Effector memory CD8-positive, alpha-beta T cell (primary cell): ENCODE measurements around the gene SHH.
"Not testable (repeated sequence)": the region's sequence is repeated elsewhere in the genome, so short reads cannot be mapped to it uniquely, and the experiment has no call there.

ENCODE experiments used
- ATAC-seq: fragments of 150-1000 bp; cut with Tn5 transposase; replicated peaks from 2 replicates; pipeline ENCODE4 v1.10.0; 2021; ENCODE audit warnings: mild to moderate bottlenecking, moderate library complexity
- DNase-seq, 3 experiments: peaks; one replicate each; pipeline ENCODE4 v3.0.0; 2021
- H3K27ac Mint-ChIP-seq, 2 donors: one replicate each; pipeline ENCODE4 v1.8.0; 2022; ENCODE audit warnings: mild to moderate bottlenecking in 2 of 2, mixed read lengths in 2 of 2, moderate library complexity in 2 of 2
- H3K27me3 Mint-ChIP-seq, 2 donors: one replicate each; pipeline ENCODE4 v1.8.0; 2022; ENCODE audit warnings: mixed read lengths in 2 of 2
- H3K36me3 Mint-ChIP-seq: one replicate; pipeline ENCODE4 v1.8.0; 2022; ENCODE audit warnings: mild to moderate bottlenecking, moderate library complexity, mixed read lengths; ENCODE audit not compliant: insufficient read depth
- H3K4me1 Mint-ChIP-seq, 2 donors: one replicate each; pipeline ENCODE4 v1.8.0; 2022; ENCODE audit warnings: low read depth in 2 of 2, mixed read lengths in 2 of 2
- H3K4me3 Mint-ChIP-seq, 2 donors: one replicate each; pipeline ENCODE4 v1.8.0; 2022; ENCODE audit warnings: mild to moderate bottlenecking in 2 of 2, mixed read lengths in 2 of 2, moderate library complexity in 2 of 2
- H3K9me3 Mint-ChIP-seq, 2 donors: one replicate each; pipeline ENCODE4 v1.8.0; 2022; ENCODE audit warnings: mixed read lengths in 2 of 2

The SHH gene

DNA sequence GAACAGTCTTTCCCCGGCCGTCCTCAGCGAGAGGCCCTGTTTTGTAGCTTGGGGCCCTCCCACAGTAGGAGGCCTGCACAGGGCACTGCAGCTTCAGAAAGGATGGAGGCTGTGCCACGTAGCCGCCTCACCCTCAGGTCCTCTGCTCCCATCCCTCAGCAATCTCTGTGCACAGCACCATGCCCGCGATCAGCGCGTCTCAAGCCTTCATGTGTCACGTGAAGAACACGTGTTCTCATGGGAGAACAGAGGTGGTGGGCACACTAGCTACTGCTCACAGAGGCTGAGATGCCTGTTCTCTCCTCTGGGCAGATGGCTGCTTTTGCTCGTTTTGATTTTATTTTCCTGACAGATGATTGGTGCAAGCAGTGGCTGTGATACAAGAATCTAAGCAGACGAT lies 8.5 kb upstream of the SHH start:
- no peak overlapping the region for H3K27ac Mint-ChIP-seq
- H3K36me3 Mint-ChIP-seq = no peaks in the 10 kb centered on the region
- no peak overlapping the region for H3K4me3 Mint-ChIP-seq
- DNase-seq = no peak
- ATAC-seq = no peak
- H3K27me3 Mint-ChIP-seq = peaks cover 46 to 90% of the 10 kb centered on the region in 2 donors
- peaks cover 0 to 1% of the 10 kb centered on the region in 2 donors for H3K4me1 Mint-ChIP-seq
- no peaks in the 10 kb centered on the region for H3K9me3 Mint-ChIP-seq

DNA sequence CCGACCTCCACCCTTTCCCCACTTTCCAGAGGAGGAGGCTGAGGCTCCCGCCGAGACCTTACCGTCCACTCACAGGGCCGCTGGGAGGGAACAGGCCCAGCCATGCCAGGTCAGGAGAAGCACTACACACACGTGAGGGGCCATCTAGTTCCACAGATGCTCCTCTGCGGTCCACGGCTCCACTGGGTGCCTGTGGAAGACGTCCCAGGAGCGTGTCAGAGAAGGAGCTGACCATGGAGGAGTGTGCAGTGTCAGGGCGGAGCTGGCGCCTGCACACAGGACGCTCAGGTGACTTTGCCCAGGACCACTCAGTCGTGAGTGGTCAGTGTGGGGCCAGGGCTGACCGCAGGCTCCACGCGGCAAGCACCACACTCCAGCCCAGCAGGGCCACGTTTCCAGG lies 8.0 kb upstream of the SHH start:
- ATAC-seq = no peak

DNA sequence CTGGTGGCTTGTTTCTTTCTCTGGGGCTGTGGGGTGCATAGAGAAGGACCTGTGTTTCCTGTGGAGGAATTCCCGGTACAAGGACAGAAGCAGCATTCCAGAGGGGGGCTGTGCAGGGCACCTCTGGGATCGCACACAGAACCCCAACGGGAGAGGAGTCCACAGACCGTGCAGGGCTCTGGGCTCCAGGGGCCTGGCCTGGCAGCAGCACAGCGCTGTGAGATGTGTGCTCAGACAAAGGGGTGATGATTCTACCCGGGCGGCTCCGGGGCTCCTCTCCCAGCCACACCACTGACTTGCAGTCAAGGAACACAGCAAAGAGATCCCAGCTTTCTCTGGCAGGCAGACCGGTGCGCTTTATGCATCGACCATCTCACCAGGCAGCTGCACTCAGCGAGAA lies 6.9 kb upstream of the SHH start:
- Mint-ChIP-seq H3K27me3 (peaks cover 47 to 90% of the 10 kb centered on the region in 2 donors), H3K4me3 (no peak overlapping the region), H3K4me1 (peaks cover 3 to 6% of the 10 kb centered on the region in 2 donors), H3K27ac (no peak overlapping the region), H3K36me3 (no peaks in the 10 kb centered on the region), H3K9me3 (no peaks in the 10 kb centered on the region)
- DNase-seq (no peak), ATAC-seq (no peak)

More for the DNA sequence above, 8.0 kb upstream of the SHH start:
- H3K4me3 Mint-ChIP-seq = no peak overlapping the region
- peaks cover 46 to 90% of the 10 kb centered on the region in 2 donors for H3K27me3 Mint-ChIP-seq
- H3K36me3 Mint-ChIP-seq = no peaks in the 10 kb centered on the region
- H3K4me1 Mint-ChIP-seq = peaks cover 3 to 6% of the 10 kb centered on the region in 2 donors
- no peaks in the 10 kb centered on the region for H3K9me3 Mint-ChIP-seq
- DNase-seq = no peak
- no peak overlapping the region for H3K27ac Mint-ChIP-seq

DNA sequence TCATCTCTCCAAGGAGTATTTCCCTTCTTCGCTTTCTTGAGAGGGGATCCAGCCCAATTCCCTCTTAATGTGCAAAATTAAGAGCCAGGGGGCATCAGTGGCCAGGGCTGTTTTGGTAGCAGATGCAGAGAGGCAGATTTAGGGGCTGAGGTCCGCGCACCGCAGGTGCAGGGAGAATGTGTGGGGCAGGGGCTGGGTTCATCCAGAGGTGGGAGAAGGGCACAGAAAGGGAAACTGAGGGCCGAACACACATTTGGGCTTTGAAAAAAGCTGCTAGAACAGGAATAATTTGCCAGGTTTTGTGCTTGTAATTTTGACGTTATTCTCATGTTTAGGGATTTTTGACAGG lies 6.5 kb upstream of the SHH start:
- H3K27me3 Mint-ChIP-seq = peaks cover 51 to 90% of the 10 kb centered on the region in 2 donors
- H3K4me3 Mint-ChIP-seq = no peak overlapping the region
- no peak for DNase-seq

DNA sequence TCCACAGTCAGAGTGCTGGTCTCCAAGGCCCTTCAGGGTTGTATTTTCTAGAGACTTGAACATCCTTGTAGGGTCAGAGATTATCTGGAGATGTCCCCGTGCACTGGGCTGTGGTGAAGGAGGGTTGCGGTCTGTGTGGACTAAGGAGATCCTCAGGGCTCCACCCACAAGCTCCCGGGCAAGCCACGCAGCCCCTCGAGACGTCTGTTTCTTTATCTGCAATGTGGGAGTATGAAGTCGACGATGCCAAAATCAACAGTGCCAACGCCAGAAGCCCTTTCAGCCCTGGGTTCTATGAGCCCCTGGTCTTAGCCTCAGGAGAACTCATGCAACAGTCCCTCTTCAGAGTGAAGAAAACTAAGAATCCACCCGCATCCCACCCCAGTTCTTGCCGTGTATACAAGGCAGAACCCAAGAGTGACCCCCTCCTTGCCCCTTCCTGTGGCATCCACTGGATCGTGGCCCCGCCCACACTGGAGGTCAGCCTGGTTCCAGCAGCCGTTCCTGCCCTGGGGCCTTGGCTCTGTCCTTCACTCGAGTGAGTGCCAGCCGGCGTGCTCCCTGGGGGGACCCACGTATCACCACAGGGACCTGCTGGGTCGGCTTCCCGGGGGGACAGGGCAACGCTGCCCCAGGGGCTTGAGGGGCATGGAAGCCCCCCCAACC lies 6.0 kb upstream of the SHH start:
- ATAC-seq (no peak), DNase-seq (no peak)
- Mint-ChIP-seq H3K4me3 (no peak overlapping the region), H3K9me3 (no peaks in the 10 kb centered on the region), H3K36me3 (no peaks in the 10 kb centered on the region), H3K27ac (no peak overlapping the region), H3K27me3 (peaks cover 54 to 90% of the 10 kb centered on the region in 2 donors), H3K4me1 (peaks cover 3 to 5% of the 10 kb centered on the region in 2 donors)

More for the DNA sequence above, 6.5 kb upstream of the SHH start:
- ATAC-seq = no peak
- Mint-ChIP-seq H3K27ac (no peak overlapping the region), H3K9me3 (no peaks in the 10 kb centered on the region), H3K4me1 (peaks cover 3 to 6% of the 10 kb centered on the region in 2 donors), H3K36me3 (no peaks in the 10 kb centered on the region)

DNA sequence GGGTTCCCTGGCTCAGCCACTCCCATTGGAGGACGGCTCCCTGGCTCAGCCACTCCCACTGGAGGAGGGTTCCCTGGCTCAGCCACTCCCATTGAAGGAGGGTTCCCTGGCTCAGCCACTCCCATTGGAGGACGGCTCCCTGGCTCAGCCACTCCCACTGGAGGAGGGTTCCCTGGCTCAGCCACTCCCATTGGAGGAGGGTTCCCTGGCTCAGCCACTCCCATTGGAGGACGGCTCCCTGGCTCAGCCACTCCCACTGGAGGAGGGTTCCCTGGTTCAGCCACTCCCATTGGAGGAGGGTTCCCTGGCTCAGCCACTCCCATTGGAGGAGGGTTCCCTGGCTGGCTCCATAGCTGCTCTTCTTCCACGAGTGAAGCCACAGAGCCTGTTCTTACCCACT lies 5.3 kb upstream of the SHH start:
- H3K27me3 Mint-ChIP-seq = peaks cover 54 to 90% of the 10 kb centered on the region in 2 donors
- ATAC-seq, H3K9me3 Mint-ChIP-seq, H3K4me1 Mint-ChIP-seq, H3K4me3 Mint-ChIP-seq, H3K27ac Mint-ChIP-seq, DNase-seq, H3K36me3 Mint-ChIP-seq: not testable (repeated sequence)

DNA sequence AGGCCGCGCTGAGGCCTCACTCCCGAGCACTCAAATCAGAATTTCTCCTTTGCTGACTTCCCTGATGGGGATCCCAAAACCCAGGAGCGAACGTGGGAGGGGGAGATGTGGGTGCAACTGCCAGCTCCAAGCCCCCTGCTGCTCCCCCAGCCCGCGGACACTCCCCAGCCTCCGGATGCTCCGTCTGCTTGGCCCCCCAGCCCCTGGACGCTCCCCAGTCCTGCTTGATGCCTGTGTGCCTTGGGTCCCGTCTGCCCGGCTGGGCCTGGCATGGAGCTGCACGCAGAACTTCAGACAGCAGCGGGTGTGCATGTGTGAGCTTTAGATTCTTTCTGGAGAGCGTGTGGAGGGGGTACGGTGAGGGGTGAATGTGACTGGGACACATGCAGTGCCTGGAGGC lies 4.7 kb upstream of the SHH start:
- DNase-seq (no peak), ATAC-seq (no peak)
- Mint-ChIP-seq H3K27ac (no peak overlapping the region), H3K4me1 (peaks cover 6 to 8% of the 10 kb centered on the region in 2 donors), H3K9me3 (no peaks in the 10 kb centered on the region), H3K36me3 (no peaks in the 10 kb centered on the region), H3K4me3 (no peak overlapping the region), H3K27me3 (peaks cover 54 to 90% of the 10 kb centered on the region in 2 donors)

DNA sequence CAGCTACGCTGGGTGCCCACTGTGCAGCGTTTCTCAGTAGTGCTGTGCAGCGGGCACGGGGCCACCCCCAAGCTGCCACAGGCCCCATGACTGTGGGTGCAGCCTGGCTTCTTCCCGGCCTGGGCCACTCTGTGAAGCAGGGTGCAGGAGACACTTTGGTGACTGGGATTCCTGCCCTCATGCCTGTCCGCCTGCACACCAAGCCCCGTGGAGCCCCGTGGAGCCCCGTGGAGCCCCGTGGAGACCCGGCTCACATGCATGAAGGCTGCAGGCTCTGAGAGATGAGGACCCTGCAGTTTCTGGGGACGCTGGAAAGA lies 3.9 kb upstream of the SHH start:
- no peak for DNase-seq
- H3K36me3 Mint-ChIP-seq = no peaks in the 10 kb centered on the region
- no peak for ATAC-seq
- peaks cover 54 to 90% of the 10 kb centered on the region in 2 donors for H3K27me3 Mint-ChIP-seq
- H3K27ac Mint-ChIP-seq = no peak overlapping the region
- no peak overlapping the region for H3K4me3 Mint-ChIP-seq
- peaks cover 11 to 12% of the 10 kb centered on the region in 2 donors for H3K4me1 Mint-ChIP-seq
- H3K9me3 Mint-ChIP-seq = no peaks in the 10 kb centered on the region

DNA sequence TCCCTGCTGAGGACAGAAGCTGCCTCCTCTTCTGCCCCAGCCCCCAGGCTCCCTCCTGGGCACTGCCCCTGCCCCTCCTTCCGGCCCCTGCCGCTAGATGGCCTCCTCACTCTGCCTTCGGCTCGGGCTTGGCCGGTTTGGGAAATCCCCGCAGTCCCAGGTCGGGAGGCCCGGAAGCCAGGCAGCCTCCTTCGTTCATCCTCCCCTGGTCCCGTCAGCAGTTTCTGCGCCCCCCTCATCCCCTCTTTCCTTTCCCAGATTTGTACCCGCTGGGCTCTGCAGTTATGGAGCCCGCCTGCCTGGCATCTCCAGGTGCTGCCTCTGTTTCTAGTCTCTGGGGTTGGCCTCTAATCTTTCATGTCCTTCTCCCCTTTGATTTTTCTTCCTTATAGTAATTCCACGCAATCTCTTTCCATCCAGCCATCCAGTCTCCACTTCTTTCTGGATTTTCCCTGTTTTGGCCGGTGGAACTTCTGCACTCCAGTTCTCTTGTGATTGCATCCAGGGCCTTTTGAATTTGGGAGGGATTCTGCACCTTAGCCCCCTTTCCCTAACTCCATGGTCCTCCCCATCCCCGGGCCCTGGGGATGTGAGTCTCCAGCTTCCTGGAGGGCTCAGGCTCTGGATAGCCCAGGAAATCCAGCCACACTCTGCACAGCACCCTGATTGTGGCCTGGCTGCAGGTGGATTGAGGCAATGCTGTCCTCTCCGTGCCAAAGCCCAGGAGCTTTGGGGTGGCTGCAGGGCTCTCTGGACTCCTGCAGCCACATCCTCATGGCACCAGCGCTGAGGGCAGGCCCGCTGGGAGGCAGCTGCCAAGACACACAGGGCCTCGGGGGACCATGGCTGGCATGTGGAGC lies 3.3 kb upstream of the SHH start:
- Mint-ChIP-seq H3K4me1 (peaks cover 11 to 12% of the 10 kb centered on the region in 2 donors), H3K9me3 (no peaks in the 10 kb centered on the region), H3K27me3 (peaks cover 54 to 90% of the 10 kb centered on the region in 2 donors), H3K4me3 (no peak overlapping the region), H3K36me3 (peaks cover 3% of the 10 kb centered on the region), H3K27ac (peak overlapping the region in 1 of 2 donors; percentile 18)
- ATAC-seq = peak; percentile 54
- peak; percentile 8 to 13 (median 10) for DNase-seq

DNA sequence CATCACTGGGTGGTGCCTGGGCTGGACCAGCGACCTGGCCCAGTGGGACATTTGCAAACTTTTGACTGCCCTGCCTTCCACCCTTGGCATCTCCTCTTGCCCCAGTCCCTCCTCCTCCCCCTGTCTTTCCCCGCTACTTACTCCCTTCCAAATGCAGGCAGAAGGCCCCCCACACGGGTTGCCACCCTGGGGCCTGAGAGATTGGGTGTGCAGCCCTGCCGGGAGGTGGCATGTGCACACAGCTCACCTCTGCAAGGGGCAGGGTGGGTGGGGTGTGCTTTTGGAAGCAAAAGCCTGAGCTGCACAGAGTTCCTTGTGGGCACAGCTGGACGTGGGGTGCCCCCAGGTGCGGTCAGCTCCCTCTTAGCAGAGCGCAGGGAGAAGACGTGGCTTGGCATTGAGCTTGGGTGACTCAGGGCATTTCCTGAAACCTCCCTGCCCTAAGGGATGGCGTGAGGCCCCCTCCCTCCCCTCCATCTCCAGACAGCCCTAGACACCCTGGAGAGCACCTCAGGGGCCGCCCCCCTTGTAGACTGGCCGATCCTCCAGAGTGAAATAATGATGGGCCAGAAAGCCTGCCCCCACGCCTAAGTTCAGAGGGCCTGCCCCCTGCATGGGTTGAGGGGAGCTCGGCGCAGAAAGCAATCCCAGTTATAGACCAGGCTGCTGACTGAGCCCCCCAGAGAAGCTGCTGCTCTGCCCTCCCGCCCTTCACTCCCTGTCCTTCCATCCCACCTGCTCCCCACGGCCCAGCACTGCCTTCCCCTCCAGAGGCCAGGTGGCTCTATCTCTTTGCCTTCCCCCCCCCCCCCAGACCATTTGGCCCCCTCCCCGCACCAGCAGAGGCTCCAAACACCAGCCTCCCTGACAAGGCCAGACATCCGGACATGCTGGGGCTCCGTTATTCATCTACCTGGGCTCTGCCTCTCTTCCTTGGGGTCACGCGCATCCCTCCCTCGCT lies 2.3 kb upstream of the SHH start:
- Mint-ChIP-seq H3K27me3 (peaks cover 52 to 84% of the 10 kb centered on the region in 2 donors), H3K4me3 (no peak overlapping the region), H3K9me3 (no peaks in the 10 kb centered on the region), H3K4me1 (peaks cover 11 to 12% of the 10 kb centered on the region in 2 donors), H3K36me3 (peaks cover 5% of the 10 kb centered on the region), H3K27ac (no peak overlapping the region)
- DNase-seq (no peak), ATAC-seq (no peak)

DNA sequence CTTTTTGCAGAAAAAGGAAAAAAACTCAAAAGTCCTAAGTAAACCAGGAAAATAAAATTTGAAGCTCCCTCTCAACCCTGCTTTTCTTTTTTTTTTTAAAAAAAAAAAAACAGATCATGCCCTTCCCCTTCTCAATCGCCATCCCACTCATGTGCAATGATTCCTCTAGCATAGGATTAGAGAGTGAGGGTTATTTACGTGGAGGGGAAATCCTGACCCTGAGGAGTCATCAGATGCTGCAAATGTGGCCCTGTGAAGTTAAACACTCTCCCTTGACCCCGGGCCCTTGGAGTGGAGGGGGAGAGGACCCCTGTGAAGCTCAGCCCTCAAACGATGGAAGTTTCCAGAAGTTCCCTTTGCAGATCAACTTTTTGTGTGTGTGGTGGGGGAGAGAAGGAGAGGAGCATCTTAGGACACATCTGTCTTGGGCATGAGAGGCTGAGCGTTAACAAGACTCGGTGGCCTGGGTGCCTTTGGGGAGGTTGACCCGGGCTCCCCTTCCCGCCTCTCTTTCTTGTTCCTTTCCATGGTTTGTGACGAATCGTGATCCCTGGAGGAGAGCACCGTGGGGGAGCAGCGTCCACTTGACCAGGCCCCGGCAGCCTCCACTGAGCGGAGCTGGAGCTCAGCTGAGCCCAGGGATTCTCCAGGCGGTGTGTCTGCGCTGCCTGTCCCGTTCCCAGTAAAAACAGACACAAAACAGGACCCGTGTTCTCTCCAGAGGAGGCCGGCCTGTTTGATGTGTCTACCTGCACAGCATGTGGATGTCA lies 1.5 kb upstream of the SHH start:
- Mint-ChIP-seq H3K4me1 (peaks cover 11 to 13% of the 10 kb centered on the region in 2 donors), H3K36me3 (peaks cover 5% of the 10 kb centered on the region), H3K4me3 (no peak overlapping the region), H3K9me3 (no peaks in the 10 kb centered on the region), H3K27ac (no peak overlapping the region), H3K27me3 (peaks cover 51 to 83% of the 10 kb centered on the region in 2 donors)
- DNase-seq = no peak
- ATAC-seq = no peak

DNA sequence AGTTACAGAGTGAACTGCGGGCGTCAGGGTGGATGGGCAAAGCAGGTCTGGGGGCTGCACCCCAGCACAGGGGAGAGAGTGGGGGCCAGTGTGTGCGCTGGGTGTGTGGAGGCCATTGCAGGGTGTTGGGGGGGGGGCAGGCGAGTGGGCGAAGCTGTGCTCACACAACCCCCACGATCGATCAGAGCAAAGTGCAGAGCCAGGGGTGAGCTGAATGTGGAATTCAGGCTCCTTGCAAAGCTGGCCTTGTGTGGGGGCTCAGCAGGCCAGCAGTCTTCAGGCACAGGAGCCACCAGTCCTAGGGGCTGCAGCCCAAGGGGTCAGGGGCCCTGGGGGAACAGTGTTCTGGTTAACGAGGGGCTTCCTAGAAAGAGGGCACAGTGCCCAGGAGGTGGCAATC lies 862 bp upstream of the SHH start:
- peaks cover 5% of the 10 kb centered on the region for H3K36me3 Mint-ChIP-seq
- H3K4me3 Mint-ChIP-seq = no peak overlapping the region
- peaks cover 11 to 13% of the 10 kb centered on the region in 2 donors for H3K4me1 Mint-ChIP-seq
- ATAC-seq = no peak
- no peaks in the 10 kb centered on the region for H3K9me3 Mint-ChIP-seq
- H3K27me3 Mint-ChIP-seq = peaks cover 50 to 82% of the 10 kb centered on the region in 2 donors
- H3K27ac Mint-ChIP-seq = peak overlapping the region in 1 of 2 donors; percentile 21
- no peak for DNase-seq

DNA sequence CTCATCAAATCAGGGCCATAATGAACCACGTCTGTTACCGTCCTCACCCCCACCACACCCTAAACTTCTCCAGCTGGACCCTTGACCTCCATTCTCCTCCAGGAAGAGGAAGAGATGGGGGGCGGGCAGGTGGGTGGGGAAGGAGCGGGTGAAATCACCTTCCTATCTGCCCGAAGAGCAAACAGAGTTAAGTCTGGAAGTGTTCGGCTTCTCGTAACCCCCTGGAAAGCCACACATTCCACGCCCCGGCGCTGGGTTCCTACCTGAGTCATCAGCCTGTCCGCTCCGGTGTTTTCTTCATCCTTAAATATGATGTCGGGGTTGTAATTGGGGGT lies 736 bp downstream of the SHH start:
- Mint-ChIP-seq H3K9me3 (no peaks in the 10 kb centered on the region), H3K4me3 (peak overlapping the region in 1 of 2 donors; percentile 62)

More for the DNA sequence above, 736 bp downstream of the SHH start:
- Mint-ChIP-seq H3K36me3 (peaks cover 5% of the 10 kb centered on the region), H3K4me1 (peaks cover 11 to 18% of the 10 kb centered on the region in 2 donors), H3K27ac (no peak overlapping the region), H3K27me3 (peaks cover 65 to 92% of the 10 kb centered on the region in 2 donors)
- DNase-seq (no peak), ATAC-seq (no peak)
